Limb (tissue), 2 donors: ENCODE data around the gene OAS3.
"Not testable (repeated sequence)": the region's sequence is repeated elsewhere in the genome, so short reads cannot be mapped to it uniquely, and the experiment has no call there.

Experiments
- DNase-seq, 2 donors: peaks; one replicate each; pipeline ENCODE4 v3.0.0-alpha.2; 2016; ENCODE audit errors: extremely low spot score in 2 of 2

The OAS3 gene

DNA sequence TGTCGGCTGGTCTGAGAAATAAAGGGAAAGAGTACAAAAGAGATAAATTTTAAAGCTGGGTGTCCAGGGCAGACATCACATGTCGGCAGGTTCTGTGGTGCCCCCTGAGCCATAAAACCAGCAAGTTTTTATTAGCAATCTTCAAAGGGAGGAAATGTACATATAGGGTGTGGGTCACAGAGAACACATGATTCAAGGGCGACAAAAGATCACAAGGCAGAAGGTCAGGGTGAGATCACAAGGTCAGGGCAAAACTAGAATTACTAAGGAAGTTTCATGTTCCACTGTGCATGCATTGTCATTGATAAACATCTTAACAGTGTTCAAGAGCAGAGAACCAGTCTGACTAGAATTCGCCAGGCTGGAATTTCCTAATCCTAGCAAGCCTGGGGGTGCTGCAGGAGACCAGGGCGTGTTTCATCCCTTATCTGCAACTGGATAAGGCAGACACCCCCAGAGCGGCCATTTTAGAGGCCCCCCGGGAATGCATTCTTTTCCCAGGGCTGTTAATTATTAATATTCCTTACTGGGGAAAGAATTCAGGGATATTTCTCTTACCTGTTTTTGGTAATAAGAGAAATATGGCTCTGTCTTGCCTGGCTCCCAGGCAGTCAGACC is 11.7 kb upstream of the OAS3 start:
- DNase-seq: not testable (repeated sequence)

DNA sequence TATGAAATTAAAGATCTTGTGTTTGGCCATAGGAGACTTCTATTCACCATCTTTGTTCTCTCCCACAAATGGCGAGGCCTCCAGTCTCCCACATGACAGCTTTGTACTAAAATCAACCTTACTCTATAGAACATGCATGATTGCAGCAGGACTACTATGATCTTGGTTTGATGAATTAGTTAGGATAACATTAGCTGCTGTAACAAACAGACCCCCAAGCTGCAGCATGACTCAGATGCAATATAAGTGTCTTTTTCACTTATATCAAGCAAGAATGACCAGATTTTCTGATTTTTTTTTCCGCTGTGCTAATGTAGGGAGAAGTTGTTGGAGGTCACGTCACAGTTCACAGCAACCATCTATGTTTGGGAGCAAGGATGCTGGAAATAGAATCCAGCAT is 10.8 kb upstream of the OAS3 start:
- DNase-seq: no peak

DNA sequence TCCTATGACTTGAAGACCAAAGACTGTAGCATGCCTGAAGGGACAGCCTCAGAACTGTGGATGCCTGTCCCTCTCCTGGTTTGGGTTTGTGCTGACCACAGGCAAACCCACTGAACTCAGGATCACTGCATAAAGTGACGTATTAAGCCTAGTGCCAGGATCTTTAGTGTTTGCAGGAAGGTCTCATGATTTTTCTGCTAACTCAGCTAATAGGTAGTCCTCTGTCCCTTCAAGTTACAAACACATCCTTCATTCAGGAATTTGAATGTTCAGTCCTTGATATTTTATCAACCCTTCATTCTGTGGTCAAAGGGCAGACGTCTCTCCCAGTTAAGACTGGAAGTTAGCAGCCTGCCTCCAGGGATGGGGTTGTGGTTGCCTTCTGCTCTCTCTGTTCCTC is 10.3 kb upstream of the OAS3 start:
- DNase-seq: no peak

DNA sequence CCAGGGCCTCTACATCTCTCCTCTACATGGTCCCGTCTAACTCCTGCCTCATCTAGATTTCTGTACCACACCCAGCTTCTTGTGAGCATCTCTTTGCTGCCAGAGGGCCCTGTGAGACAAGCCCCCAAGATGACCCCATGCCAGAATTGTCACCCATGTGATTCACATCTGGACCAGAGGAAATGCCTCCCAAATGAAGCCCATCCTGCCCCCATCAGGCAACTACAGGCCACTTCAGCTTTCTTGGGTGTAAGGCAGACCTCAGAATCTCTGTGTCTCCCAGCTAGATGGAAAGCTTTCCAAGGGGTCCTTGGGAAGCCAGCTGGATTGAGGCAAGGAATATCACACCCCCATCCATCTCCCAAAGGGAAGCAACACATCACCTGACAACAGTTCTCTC is 9.3 kb upstream of the OAS3 start:
- no peak for DNase-seq

DNA sequence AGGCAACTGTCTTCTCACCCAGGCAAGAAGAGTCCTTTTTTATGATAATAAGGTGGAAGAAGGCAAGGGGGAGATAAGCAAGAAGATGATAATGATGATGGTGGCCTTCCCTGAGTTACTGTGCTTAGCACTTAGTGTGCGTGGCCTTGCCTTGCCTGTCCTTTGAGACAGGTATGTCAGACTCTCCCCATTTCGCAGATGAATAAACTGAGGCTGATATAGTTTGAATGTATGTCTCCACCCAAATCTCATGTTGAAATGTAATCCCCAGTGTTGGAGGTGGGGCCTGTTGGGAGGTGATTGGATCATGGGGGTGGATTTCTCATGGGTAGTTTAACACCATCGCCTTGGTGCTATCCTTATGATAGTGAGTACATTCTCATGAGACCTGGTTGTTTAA is 8.6 kb upstream of the OAS3 start:
- DNase-seq: no peak

DNA sequence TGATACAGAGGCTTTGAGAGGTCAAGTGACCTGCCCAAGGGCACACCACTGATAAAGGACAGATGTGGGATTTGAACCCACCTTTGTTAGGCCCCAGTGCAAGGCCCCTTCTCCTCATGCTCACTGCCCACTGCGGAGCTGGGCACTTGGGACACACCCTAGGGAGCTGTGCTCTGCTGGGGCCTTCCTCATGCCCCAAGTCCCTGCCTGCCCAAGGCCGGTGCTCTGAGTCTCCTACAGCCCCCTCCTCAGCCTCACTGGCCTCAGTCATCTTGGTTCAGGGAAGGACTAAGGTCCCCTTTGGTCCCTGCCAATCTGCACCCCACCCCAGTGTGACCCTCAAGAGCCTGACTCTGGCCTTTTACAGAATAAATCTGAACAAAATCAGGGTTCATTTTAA is 7.9 kb upstream of the OAS3 start:
- DNase-seq: no peak

DNA sequence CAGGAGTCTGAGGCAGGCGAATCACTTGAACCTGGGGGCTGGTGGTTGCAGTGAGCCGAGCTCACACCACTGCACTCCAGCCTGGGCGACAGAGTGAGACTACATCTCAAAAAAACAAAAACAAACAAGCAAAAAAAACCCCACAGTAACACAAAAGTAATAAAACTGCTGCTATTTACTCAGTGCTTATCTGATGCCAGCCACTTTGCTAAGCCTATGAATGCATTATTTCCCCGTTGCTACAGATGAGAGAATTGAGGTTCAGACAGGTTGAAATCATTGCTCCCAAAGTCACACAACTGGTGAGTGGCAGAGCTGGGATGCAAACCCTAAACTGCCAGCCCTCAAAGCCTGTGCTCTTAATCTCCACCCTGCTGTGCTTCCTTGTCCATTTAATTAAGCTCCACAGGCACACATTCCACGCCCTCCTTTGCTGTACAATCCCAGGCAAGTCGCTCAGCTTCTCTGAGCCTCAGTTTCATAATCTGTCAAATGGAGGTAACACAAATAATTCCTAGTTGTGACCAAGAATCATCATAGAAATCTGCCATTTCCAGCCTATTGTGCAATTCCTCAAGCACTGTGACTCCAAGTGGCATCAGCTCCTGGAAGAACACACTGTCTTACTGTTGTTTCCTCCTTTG is 5.7 kb upstream of the OAS3 start:
- DNase-seq: no peak

DNA sequence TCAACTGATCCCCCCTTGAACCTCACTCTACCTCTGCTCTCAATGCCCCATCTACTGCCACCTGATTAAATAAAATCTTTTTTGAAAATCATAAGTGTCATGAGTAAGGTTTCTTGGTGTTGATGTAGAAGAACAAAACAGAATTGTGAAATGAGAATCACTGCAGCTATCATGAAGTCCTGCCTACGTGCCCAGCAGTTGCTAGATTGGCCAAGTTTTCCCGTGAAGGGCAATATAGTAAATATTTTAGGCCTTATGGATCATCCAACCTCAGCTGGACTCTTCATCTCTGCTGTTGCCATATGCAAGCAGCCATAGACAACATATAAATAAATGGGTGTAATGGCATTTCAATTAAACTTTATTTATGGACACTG is 5.2 kb upstream of the OAS3 start:
- no peak for DNase-seq

DNA sequence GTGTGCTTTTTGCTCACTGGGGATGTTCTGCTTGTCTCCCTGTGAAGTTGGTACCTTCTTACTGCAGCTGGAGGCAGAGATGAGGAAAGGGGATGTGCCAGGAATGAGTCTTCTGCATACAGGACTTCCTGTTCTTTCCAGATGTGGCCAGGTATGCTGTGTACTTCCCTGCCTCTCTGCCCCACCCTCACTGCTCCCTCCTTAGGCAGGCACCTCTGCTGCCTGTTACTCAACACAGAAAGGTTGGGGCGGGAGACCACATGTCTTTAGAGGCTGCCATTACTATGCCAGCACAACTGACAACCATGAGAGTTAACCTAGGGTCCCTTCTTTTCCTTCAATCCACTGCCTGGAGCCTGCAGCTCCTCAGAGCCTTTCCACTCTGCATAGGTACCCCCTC is 2.0 kb upstream of the OAS3 start:
- DNase-seq: no peak

DNA sequence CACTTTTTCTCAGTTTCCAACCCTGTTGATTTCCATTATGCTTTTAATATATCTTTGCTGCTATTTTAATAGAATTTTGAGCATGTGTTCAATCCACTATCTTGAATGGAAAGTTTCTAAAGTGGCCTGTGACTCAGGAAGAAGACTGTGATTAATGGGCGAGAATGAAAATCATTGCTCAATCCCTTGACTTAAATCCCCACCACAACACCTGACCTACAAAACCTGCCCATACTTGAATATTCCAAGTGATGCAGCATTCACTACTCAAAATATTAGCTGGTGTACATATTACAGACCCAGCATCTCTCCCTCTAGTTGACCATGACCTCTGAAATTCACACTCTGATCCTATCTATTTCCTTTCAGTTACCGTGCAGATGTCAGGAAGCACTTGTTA is 1.3 kb upstream of the OAS3 start:
- no peak for DNase-seq

DNA sequence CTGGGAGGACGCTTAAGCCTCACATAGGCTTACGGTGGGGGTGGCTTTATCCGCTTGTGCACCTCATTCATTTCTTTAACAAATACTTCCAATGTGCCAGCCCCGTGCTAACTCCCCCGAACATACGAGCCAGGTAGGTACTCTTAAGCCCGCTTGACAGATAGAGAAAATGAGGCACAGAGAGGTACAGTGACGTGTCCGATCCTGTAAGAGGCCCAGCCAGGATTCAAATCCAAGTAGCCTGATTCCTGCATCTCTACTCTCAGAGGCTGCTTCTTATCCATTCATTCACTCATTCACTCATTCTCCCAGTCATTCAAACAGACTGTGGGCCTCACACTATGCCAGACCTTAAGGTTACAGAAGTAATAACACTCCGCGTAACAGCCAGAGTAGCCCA is 477 bp downstream of the OAS3 start:
- no peak for DNase-seq

DNA sequence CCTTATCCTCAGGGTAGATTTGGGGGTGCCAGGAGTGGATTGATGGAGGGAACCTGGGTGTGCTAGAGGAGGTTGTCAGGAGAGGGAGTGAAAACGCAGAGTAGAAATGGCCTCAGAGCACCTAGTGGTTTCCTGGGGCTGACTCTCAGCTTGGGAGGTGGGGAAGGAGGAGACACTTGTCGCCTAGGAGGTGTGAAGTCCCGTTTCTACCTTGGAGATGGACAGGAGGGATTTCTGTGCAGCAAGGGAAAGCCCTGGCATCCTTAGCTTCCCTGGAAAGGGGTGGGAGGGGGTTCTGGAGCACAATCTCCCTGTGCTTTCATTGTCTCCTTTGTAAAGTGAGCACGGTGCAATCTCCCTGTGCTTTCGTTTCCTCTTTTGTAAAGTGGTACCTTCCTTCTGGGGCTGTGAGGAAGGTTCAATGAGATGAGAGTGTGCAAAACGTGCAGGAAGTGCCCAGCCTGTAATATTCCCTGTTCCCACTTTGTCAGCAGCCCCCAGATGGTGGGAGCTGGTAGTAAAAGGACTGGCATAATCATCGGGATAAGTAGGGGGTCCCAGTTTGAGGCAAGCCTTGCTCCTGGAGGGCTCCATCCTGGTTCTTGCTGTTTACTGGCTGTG is 1.6 kb downstream of the OAS3 start:
- no peak for DNase-seq

DNA sequence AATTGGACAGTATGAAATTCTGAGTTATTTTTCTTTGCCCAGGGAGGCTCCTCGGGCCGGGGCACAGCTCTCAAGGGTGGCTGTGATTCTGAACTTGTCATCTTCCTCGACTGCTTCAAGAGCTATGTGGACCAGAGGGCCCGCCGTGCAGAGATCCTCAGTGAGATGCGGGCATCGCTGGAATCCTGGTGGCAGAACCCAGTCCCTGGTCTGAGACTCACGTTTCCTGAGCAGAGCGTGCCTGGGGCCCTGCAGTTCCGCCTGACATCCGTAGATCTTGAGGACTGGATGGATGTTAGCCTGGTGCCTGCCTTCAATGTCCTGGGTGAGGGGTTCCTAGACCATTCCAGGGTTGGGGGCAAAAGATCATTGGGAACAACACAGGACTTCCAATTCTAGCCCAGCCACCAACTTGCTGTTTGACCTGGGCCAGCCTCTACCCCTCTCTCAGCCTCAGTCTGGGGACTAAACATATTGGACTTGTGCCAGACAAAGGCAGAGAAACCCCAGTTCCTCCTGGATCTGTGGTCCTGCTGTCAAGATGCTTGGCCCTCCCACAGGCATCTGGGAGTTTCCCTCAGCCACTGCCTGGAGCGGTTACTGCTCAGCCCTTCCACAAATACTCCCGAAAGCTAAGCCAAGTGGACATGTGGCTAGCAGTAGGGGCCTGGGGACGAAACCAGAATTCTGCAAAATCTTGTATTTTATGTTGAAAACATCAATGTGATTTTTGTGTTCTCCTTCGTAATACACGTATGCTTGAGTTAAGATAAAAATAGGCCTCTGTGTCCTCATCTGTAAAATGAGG is 3.5 kb downstream of the OAS3 start:
- DNase-seq: no peak

DNA sequence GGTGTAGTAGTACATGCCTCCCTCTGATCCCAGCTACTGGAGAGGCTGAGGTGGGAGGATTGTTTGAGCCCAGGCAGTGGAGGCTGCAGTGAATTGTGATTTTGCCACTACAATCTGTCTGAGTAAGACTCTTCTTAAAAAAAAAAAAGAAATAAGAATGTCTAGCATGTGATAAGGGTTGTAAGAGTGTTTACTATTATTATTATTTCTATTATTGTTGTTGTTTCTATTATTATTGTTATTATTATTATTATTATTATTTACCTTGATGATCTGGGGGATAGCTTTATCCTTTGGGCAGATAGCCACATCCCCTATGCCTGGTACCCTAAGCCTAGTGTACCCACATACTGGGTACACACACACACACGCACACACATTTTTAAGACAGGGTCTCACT is 4.3 kb downstream of the OAS3 start:
- no peak for DNase-seq

DNA sequence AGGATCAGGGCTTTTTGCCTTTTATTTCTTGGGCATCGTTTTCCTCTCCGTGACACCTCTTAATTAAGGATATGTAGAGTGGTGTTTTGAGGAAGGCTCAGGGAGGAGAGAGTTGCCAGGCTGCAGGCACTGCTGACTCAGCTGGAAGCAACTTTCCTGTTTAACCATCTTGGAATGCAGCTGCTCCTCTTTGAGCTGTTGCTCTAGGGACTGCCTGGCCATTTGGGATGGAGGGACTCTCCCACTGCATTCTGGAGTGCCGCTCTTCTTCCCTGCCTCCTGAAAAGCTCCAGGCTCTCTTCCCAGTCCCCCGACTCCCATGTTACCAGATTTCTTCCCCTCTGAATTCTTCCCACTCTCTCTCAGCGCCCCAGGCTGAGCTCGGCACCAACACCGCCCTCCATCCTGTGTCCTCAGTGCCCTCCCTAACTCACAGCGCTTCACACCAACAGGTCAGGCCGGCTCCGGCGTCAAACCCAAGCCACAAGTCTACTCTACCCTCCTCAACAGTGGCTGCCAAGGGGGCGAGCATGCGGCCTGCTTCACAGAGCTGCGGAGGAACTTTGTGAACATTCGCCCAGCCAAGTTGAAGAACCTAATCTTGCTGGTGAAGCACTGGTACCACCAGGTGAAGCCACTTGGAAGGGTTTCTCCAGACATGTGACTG is 5.9 kb downstream of the OAS3 start:
- no peak for DNase-seq

DNA sequence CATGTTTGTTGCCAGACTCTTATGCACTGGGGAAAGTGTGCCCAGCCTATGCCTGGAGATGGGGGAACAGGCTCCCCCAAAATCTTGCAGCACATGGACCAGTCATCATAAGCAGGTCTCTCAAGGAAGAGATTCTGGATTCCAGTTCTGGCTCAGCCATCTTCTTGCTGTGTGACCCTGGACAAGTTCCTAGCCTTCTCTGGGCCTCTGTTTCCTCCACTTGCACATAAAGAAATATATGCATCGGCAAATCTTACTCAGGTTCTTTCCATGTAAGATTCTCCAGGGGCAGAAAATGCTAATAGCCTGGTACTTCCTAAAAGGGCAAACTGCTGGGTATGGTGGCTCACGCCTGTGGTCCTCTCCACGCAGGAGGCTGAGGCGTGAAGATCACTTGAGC is 7.2 kb downstream of the OAS3 start:
- DNase-seq: no peak

DNA sequence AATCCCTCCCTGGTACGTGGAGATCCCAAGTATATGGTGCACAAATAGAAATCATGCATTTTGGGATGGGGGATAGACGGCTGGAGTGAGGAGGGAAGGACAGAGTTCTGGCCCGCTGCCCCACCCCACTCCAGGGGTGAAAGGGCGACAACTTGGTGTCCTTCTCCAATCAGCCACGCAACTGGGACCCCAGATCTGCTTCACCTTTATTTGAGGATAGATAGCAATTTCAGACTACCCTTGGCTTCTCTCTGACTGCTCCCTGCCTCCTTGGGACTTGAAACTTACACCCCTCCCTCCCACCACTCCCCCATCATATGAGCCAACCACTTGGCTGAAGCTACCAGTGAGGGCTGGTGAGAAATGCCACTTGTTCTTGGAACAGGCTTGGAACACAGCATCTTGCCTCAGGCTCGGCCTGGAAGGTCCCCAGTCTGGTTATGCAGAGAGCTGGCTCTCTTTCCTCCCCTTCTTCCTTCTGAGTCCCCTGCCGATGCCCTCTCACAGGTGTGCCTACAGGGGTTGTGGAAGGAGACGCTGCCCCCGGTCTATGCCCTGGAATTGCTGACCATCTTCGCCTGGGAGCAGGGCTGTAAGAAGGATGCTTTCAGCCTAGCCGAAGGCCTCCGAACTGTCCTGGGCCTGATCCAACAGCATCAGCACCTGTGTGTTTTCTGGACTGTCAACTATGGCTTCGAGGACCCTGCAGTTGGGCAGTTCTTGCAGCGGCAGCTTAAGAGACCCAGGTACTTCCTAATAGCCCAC is 8.1 kb downstream of the OAS3 start:
- DNase-seq: no peak

DNA sequence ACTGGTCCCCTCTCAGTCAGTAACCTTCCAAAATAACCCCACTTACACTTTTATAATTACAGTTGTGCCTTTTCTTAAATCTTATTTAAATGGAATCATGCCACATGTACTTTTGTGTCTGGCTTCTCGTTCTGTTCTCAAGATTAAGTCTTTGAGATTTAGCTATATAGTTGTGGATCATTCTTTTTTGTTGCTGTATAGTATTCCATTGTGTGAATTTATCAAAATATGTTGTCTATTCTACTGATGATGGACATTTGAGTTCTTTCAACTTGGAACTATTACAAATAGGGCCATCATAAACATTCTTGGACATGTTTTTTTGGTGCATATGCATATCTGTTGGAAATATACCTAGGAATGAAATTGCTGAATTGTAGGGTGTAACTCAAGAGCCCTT is 9.0 kb downstream of the OAS3 start:
- DNase-seq: no peak

DNA sequence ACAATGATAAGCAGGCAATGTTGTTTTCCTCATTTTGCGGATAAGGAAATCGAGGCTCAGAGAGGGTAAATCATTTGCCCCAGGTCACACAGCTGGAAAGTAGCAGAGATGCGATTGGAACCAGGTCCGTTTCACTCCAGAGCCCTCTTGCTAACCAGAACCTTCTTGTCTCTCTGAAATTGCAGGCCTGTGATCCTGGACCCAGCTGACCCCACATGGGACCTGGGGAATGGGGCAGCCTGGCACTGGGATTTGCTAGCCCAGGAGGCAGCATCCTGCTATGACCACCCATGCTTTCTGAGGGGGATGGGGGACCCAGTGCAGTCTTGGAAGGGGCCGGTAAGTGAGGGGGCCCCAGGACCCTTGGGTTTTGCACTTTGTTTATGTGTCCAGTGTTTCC is 9.5 kb downstream of the OAS3 start:
- DNase-seq: no peak

DNA sequence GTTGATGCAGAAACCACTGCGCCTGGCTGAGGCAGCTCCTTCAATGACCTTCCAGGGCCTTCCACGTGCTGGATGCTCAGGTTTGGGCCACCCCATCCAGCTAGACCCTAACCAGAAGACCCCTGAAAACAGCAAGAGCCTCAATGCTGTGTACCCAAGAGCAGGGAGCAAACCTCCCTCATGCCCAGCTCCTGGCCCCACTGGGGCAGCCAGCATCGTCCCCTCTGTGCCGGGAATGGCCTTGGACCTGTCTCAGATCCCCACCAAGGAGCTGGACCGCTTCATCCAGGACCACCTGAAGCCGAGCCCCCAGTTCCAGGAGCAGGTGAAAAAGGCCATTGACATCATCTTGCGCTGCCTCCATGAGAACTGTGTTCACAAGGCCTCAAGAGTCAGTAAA is 10.5 kb downstream of the OAS3 start:
- DNase-seq: no peak

DNA sequence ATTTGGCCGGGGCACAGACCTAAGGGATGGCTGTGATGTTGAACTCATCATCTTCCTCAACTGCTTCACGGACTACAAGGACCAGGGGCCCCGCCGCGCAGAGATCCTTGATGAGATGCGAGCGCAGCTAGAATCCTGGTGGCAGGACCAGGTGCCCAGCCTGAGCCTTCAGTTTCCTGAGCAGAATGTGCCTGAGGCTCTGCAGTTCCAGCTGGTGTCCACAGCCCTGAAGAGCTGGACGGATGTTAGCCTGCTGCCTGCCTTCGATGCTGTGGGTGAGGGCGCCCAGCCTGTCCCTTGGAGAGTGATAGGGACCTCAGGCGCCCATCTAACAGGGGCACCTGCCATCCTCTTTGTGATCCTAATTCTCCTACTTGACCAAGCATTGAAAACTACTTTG is 12.4 kb downstream of the OAS3 start:
- DNase-seq: no peak
